SK-N-SH treated with all-trans-retinoic acid at 6 μM for 48 hours (cell line): Measurements from ENCODE around the gene MCM7.

Source experiments
- ATAC-seq: fragments of 200-7000 bp; cut with Tn5 transposase; 3 replicates; pipeline ENCODE4 v1.9.1; 2020; ENCODE audit warnings: mild to moderate bottlenecking, moderate library complexity
- ARNTL ChIP-seq: fragments of 450-650 bp; formaldehyde crosslinking; IDR thresholded peaks from 2 replicates; pipeline ENCODE4 v1.5.0; 2020; ENCODE audit warnings: low read depth, mild to moderate bottlenecking, moderate library complexity, borderline replicate concordance
- BACH2 ChIP-seq: fragments of 250-450 bp; sonication (Bioruptor Pico); IDR thresholded peaks from 2 replicates; pipeline ENCODE4 v1.9.0; 2021; ENCODE audit warnings: mild to moderate bottlenecking, borderline replicate concordance
- CREB5 ChIP-seq: fragments of 250-450 bp; sonication (Bioruptor Pico); IDR thresholded peaks from 2 replicates; pipeline ENCODE4 v1.5.1; 2020; ENCODE audit warnings: low read depth, mild to moderate bottlenecking, moderate library complexity
- CSRNP3 ChIP-seq: fragments of 250-450 bp; sonication (Bioruptor Pico); IDR thresholded peaks from 2 replicates; pipeline ENCODE4 v1.5.1; 2021; ENCODE audit warnings: mild to moderate bottlenecking, moderate library complexity
- ESRRG ChIP-seq: fragments of 250-450 bp; sonication (Bioruptor Pico); IDR thresholded peaks from 2 replicates; pipeline ENCODE4 v1.6.1; 2021; ENCODE audit warnings: mild to moderate bottlenecking
- GLIS3 ChIP-seq: fragments of 250-450 bp; sonication (Bioruptor Pico); IDR thresholded peaks from 2 replicates; pipeline ENCODE4 v1.5.0; 2020; ENCODE audit warnings: mild to moderate bottlenecking, moderate library complexity
- ISL1 ChIP-seq: fragments of 250-450 bp; sonication (Bioruptor Pico); IDR thresholded peaks from 2 replicates; pipeline ENCODE4 v2.1.2; 2022; ENCODE audit warnings: mild to moderate bottlenecking, moderate library complexity
- OSR1 ChIP-seq: fragments of 250-450 bp; sonication (Bioruptor Pico); IDR thresholded peaks from 2 replicates; pipeline ENCODE4 v1.8.0; 2022; ENCODE audit warnings: moderate library complexity, mild to moderate bottlenecking, inconsistent platforms
- PATZ1 ChIP-seq: fragments of 250-450 bp; sonication (Bioruptor Pico); IDR thresholded peaks from 2 replicates; pipeline ENCODE4 v1.8.0; 2020; ENCODE audit warnings: mild to moderate bottlenecking, moderate library complexity, borderline replicate concordance
- SNAI2 ChIP-seq: fragments of 250-450 bp; sonication (Bioruptor Pico); IDR thresholded peaks from 2 replicates; pipeline ENCODE4 v1.5.0; 2020; ENCODE audit warnings: mild to moderate bottlenecking, moderate library complexity
- TCF4 ChIP-seq: fragments of 250-450 bp; sonication (Bioruptor Pico); IDR thresholded peaks from 2 replicates; pipeline ENCODE4 v1.8.0; 2021; ENCODE audit warnings: mild to moderate bottlenecking, moderate library complexity, borderline replicate concordance
- TOX ChIP-seq: fragments of 250-450 bp; sonication (Bioruptor Pico); IDR thresholded peaks from 2 replicates; pipeline ENCODE4 v1.8.0; 2021; ENCODE audit warnings: mild to moderate bottlenecking, moderate library complexity, borderline replicate concordance
- TSHZ2 ChIP-seq: fragments of 250-450 bp; sonication (Bioruptor Pico); IDR thresholded peaks from 2 replicates; pipeline ENCODE4 v1.5.0; 2020; ENCODE audit warnings: mild to moderate bottlenecking, moderate library complexity
- ZC3H10 ChIP-seq: fragments of 250-450 bp; sonication (Bioruptor Pico); IDR thresholded peaks from 2 replicates; pipeline ENCODE4 v1.5.1; 2021; ENCODE audit warnings: mild to moderate bottlenecking, moderate library complexity
- ZFP3 ChIP-seq: fragments of 250-450 bp; sonication (Bioruptor Pico); IDR thresholded peaks from 2 replicates; pipeline ENCODE4 v1.5.0; 2020; ENCODE audit warnings: mild to moderate bottlenecking, moderate library complexity
- ZFP30 ChIP-seq: fragments of 450-650 bp; formaldehyde crosslinking; IDR thresholded peaks from 2 replicates; pipeline ENCODE4 v1.5.0; 2022; ENCODE audit warnings: mild to moderate bottlenecking, moderate library complexity
- ZNF565 ChIP-seq: fragments of 450-650 bp; formaldehyde crosslinking; conservative IDR thresholded peaks from 2 replicates; pipeline ENCODE4 v1.5.0; 2020; ENCODE audit warnings: low read depth, mild to moderate bottlenecking, moderate library complexity
- ZNF70 ChIP-seq: fragments of 450-650 bp; formaldehyde crosslinking; IDR thresholded peaks from 2 replicates; pipeline ENCODE4 v1.5.0; 2020; ENCODE audit warnings: mild to moderate bottlenecking, moderate library complexity
- ZNF8 ChIP-seq: fragments of 450-650 bp; formaldehyde crosslinking; IDR thresholded peaks from 2 replicates; pipeline ENCODE4 v1.5.0; 2020; ENCODE audit warnings: mild to moderate bottlenecking, moderate library complexity

The MCM7 gene

GRCh38 chr7:100101016-100101862 is at the start of gene MCM7, which contains the start of gene AP4M1:
MCM7 (minus strand) TSS chr7:100101397; CDS start chr7:100101294, 103 bp downstream.
AP4M1 (plus strand) TSS chr7:100101643; CDS start chr7:100101715, 72 bp downstream.
- TF ChIP-seq TSHZ2 (CRISPR knock-in tag) = peak; percentile 97
- TF ChIP-seq ISL1 (CRISPR knock-in tag) = no peak
- TF ChIP-seq, all 23 proteins: peak for 1
- peak; percentile 87 for ATAC-seq

GRCh38 chr7:100148559-100149328 is 47.5 kb upstream of the MCM7 start, which contains the start of gene LAMTOR4:
LAMTOR4 (plus strand) TSS chr7:100148918; CDS start chr7:100148973, 55 bp downstream.
- peak; percentile 98 for ATAC-seq
- TF ChIP-seq BACH2 (CRISPR knock-in tag) (no peak), ZNF8 (peak; percentile 32; the same call in 1 of the 2 replicates), ZC3H10 (no peak), TOX (CRISPR knock-in tag) (no peak), ZFP30 (no peak), CSRNP3 (CRISPR knock-in tag) (no peak), GLIS3 (CRISPR knock-in tag) (peak; percentile 77; the same call in 1 of the 2 replicates), TSHZ2 (CRISPR knock-in tag) (no peak), CREB5 (CRISPR knock-in tag) (no peak), ARNTL (CRISPR knock-in tag) (no peak), ZFP3 (CRISPR knock-in tag) (no peak), OSR1 (CRISPR knock-in tag) (no peak), ZNF565 (CRISPR knock-in tag) (no peak), SNAI2 (CRISPR knock-in tag) (no peak), ZNF70 (no peak), ESRRG (CRISPR knock-in tag) (no peak), PATZ1 (CRISPR knock-in tag) (0 out of 2 replicates have a peak, but pooled peaks have one; percentile 46), TCF4 (CRISPR knock-in tag) (no peak)
- TF ChIP-seq, all 23 proteins: peak for 3
